LNCAP (cell line): Measurements from ENCODE around the gene ZNHIT1.

Experiments
- CTCF ChIP-seq: fragments of 450-650 bp; IDR thresholded peaks from 2 replicates; pipeline ENCODE4 v1.5.1; 2017; ENCODE audit warnings: mild to moderate bottlenecking

Gene ZNHIT1

GRCh38 chr7:101216860-101217387, 1.0 kb upstream of the ZNHIT1 start:
- TF ChIP-seq CTCF = no peak; the same call in 1 of the 2 replicates

GRCh38 chr7:101218236-101219125, 516 bp downstream of the ZNHIT1 start:
- no peak for TF ChIP-seq CTCF

GRCh38 chr7:101220295-101220694, 2.3 kb downstream of the ZNHIT1 start:
- TF ChIP-seq CTCF = no peak

GRCh38 chr7:101222275-101222830, 4.4 kb downstream of the ZNHIT1 start:
- TF ChIP-seq CTCF = no peak

GRCh38 chr7:101223528-101223927, 5.6 kb downstream of the ZNHIT1 start:
- TF ChIP-seq CTCF = no peak

- no peak for TF ChIP-seq CTCF
These were observed 7.7 kb downstream of the ZNHIT1 start for GRCh38 chr7:101225650-101226049.

GRCh38 chr7:101226721-101227120, 8.8 kb downstream of the ZNHIT1 start:
- no peak for TF ChIP-seq CTCF
